ENCODE data around the gene NOX4. TPM values are rescaled to one million over a fixed set of nuclear protein-coding genes. Genes with fewer than 3 reads are reported as not detected.

NOX4 gene
- total RNA-seq: not detected

GRCh38 chr11:89490981-89491690, at the start of gene NOX4:
Gene NOX4 (minus strand): TSS chr11:89491375. CDS start chr11:89491246, 129 bp downstream.
- CTCF ChIA-PET: no interaction called here
- peaks cover 16% of the 10 kb centered on the region for H3K27me3 Mint-ChIP-seq
- H3K4me3 Mint-ChIP-seq: no peak within 1 kb of the TSS
- no peaks in the 10 kb centered on the region for H3K4me1 Mint-ChIP-seq
- no peak for ATAC-seq
- no peak for DNase-seq
- no peaks in the 10 kb centered on the region for H3K9me3 Mint-ChIP-seq (ENCODE audit: low read depth)
- H3K36me3 Mint-ChIP-seq: no peaks in the 10 kb centered on the region
- no peak within 1 kb of the TSS for H3K27ac Mint-ChIP-seq

GRCh38 chr11:89540826-89541225, 49.7 kb upstream of the NOX4 start:
- Mint-ChIP-seq H3K27ac (no peak overlapping the region), H3K27me3 (no peaks in the 10 kb centered on the region), H3K36me3 (no peaks in the 10 kb centered on the region), H3K9me3 (ENCODE audit: low read depth) (peaks cover 8% of the 10 kb centered on the region), H3K4me1 (no peaks in the 10 kb centered on the region), H3K4me3 (no peak overlapping the region)
- ATAC-seq (no peak), DNase-seq (no peak)
- CTCF ChIA-PET: no interaction called here

DNA sequence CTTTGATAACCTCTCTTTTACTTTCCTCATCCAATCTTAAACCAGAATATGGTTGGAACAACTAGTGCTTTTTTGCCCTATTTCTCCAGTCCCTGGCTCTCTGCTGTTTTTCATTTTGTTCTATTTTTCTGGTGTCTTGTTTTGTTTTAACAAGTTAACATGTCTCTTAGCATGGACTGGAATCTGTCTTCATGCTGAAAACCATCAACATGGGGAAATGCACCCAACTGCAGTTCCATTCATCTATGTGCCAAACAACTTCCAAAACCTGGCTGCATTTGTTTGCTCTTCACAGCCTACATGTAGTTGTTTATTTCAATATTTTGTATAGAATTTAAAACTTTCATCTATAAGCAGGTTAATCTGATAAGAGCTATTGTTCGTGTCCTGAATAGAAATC, 46.8 kb upstream of the NOX4 start:
- Mint-ChIP-seq H3K36me3 (no peaks in the 10 kb centered on the region), H3K27me3 (no peaks in the 10 kb centered on the region), H3K9me3 (ENCODE audit: low read depth) (peaks cover 8% of the 10 kb centered on the region), H3K4me1 (no peaks in the 10 kb centered on the region), H3K27ac (no peak overlapping the region), H3K4me3 (no peak overlapping the region)
- CTCF ChIA-PET: no interaction called here
- no peak for DNase-seq
- no peak for ATAC-seq

GRCh38 chr11:89536926-89537325, 45.8 kb upstream of the NOX4 start:
- CTCF ChIA-PET: no interaction called here
- Mint-ChIP-seq H3K9me3 (ENCODE audit: low read depth) (peaks cover 11% of the 10 kb centered on the region), H3K4me3 (no peak overlapping the region), H3K4me1 (no peaks in the 10 kb centered on the region), H3K27ac (no peak overlapping the region), H3K27me3 (no peaks in the 10 kb centered on the region), H3K36me3 (no peaks in the 10 kb centered on the region)
- no peak for DNase-seq
- ATAC-seq: no peak

DNA sequence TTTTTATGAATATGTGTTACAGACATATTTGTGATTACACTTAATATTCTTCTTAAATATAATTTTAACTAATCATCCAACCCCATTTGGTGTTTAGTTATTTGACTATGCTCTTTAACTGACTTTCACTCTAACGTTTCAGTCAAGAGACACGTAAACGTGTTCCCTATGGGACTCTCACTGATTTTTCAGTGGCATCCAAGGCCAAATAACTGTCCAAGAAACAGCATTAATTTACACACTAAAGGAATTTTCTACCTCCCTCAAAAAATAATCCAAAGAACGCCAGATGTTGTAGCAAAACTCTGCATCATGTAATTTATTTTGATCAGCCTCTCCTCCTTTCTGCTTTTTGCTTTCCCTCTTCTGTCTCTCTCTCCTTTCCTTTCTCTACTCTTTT, 44.0 kb upstream of the NOX4 start:
- Mint-ChIP-seq H3K27ac (no peak overlapping the region), H3K4me1 (no peaks in the 10 kb centered on the region), H3K27me3 (no peaks in the 10 kb centered on the region), H3K9me3 (ENCODE audit: low read depth) (peaks cover 11% of the 10 kb centered on the region), H3K4me3 (no peak overlapping the region), H3K36me3 (no peaks in the 10 kb centered on the region)
- ATAC-seq (no peak), DNase-seq (no peak)
- CTCF ChIA-PET: interaction anchor here (0.7 kb wide), 1 partner anchor 30 kb away, joined by 3 read pairs; no protein-coding TSS in a partner anchor

DNA sequence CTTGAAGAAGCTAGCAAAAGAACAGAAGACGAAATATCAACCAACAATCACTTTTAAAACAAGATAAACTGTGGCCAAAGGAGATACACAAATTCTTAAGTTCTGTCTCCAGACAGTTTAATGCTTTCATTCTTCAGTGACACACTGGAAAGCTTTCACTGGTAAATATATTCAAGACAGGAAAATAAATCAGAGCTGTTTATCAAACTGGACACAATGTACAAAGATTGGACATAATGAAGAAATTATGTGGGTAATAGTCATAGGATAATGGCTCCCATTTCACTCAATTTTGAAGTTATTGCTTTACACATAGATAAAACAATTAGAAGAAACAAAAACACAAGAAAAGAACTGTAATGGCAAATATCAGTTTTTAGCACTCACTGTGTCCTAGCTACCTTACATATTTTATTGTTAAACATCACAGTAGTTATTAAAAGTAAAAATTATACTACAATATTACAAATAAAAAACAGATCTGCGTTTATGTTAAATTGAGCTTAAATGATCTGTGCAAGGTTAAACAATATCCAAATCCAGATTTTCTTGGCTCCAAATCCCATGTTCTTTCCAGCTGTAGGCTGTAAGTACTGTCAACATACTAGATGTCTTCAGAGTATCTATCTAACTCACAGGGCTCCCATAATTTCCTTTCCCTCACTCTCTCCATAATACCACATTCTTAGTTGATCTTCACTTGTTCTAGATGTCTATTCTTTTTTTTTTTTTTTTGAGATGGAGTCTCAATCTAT, 38.6 kb upstream of the NOX4 start:
- CTCF ChIA-PET: no interaction called here
- no peak for ATAC-seq
- H3K36me3 Mint-ChIP-seq: no peaks in the 10 kb centered on the region
- no peak overlapping the region for H3K4me3 Mint-ChIP-seq
- H3K27me3 Mint-ChIP-seq: no peaks in the 10 kb centered on the region
- H3K9me3 Mint-ChIP-seq (ENCODE audit: low read depth): peaks cover 4% of the 10 kb centered on the region
- no peaks in the 10 kb centered on the region for H3K4me1 Mint-ChIP-seq
- H3K27ac Mint-ChIP-seq: no peak overlapping the region
- no peak for DNase-seq

GRCh38 chr11:89521792-89522191, 30.6 kb upstream of the NOX4 start:
- ATAC-seq (no peak), DNase-seq (no peak)
- CTCF ChIA-PET: no interaction called here
- Mint-ChIP-seq H3K9me3 (ENCODE audit: low read depth) (peaks cover 4% of the 10 kb centered on the region), H3K4me1 (no peaks in the 10 kb centered on the region), H3K27ac (no peak overlapping the region), H3K27me3 (no peaks in the 10 kb centered on the region), H3K36me3 (no peaks in the 10 kb centered on the region), H3K4me3 (no peak overlapping the region)

- peaks cover 4% of the 10 kb centered on the region for H3K9me3 Mint-ChIP-seq (ENCODE audit: low read depth)
- H3K36me3 Mint-ChIP-seq: no peaks in the 10 kb centered on the region
- ATAC-seq (no peak), DNase-seq (no peak)
- CTCF ChIA-PET: no interaction called here
- H3K4me3 Mint-ChIP-seq: no peak overlapping the region
- no peak overlapping the region for H3K27ac Mint-ChIP-seq
- H3K27me3 Mint-ChIP-seq: no peaks in the 10 kb centered on the region
- no peaks in the 10 kb centered on the region for H3K4me1 Mint-ChIP-seq
Measured at GRCh38 chr11:89521294-89521693, 30.1 kb upstream of the NOX4 start.

GRCh38 chr11:89516496-89516895, 25.3 kb upstream of the NOX4 start:
- Mint-ChIP-seq H3K4me1 (no peaks in the 10 kb centered on the region), H3K9me3 (ENCODE audit: low read depth) (peaks cover 9% of the 10 kb centered on the region), H3K27ac (no peak overlapping the region), H3K27me3 (no peaks in the 10 kb centered on the region), H3K4me3 (no peak overlapping the region), H3K36me3 (no peaks in the 10 kb centered on the region)
- CTCF ChIA-PET: no interaction called here
- ATAC-seq (no peak), DNase-seq (no peak)

DNA sequence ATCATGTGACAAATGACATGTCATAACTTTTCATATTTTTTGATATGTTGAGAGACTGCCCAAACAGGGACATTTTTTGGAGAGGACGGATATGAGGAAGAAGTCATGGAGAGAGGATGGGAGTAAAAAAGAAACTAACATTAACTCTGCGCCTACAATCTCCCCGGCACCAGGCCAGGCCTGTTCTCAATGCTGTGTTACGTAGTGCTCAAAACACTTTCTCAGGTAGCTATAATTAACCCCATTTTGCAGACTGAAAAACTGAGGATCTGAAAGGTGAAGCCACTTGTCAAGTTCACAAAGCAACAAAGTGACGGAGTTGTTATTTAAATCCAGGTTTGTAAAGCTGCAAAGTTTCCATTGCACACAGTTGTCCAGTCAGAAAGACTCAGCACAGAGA, 17.4 kb upstream of the NOX4 start:
- CTCF ChIA-PET: no interaction called here
- DNase-seq: no peak
- no peak for ATAC-seq
- Mint-ChIP-seq H3K27ac (no peak overlapping the region), H3K27me3 (no peaks in the 10 kb centered on the region), H3K36me3 (no peaks in the 10 kb centered on the region), H3K4me3 (no peak overlapping the region), H3K4me1 (no peaks in the 10 kb centered on the region), H3K9me3 (ENCODE audit: low read depth) (peaks cover 8% of the 10 kb centered on the region)

DNA sequence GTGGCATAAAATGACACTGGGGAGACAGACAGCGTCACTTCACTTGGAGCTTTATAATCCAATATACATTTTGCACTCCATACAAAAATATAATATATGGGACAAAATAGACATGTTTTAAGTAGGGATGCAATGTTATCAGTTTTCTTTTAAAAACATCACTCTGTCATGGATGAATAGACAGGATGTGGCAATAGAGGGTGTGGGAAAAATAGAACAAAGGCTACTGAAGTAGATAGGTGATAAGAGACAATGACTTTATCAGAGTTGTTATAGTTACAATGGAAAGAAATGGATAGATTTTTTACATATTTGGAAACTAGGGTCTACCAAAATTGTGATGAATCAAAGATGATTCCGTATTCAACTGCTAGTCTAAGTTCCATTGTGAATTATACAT, 13.1 kb upstream of the NOX4 start:
- Mint-ChIP-seq H3K27me3 (no peaks in the 10 kb centered on the region), H3K36me3 (no peaks in the 10 kb centered on the region), H3K27ac (no peak overlapping the region), H3K4me1 (no peaks in the 10 kb centered on the region), H3K4me3 (no peak overlapping the region), H3K9me3 (ENCODE audit: low read depth) (no peaks in the 10 kb centered on the region)
- CTCF ChIA-PET: no interaction called here
- no peak for ATAC-seq
- DNase-seq: no peak

DNA sequence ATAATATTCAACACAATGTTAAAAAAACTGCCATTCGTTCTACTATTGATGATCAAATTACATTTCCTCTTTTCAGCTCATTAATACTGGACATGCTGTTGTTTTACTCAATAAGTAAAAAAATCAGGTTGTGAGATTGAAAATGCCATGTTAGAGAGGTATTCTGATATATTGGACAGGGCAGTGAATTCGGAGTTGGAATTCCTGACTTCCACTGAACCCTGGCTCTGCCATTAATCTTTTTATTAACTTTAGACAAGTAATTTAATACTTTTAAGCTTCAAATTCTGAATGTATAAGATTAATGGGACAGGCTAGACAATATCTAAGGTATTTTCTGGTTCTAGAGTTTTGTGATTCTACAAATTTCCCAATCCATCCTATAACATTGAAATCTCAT, 12.2 kb upstream of the NOX4 start:
- DNase-seq (no peak), ATAC-seq (no peak)
- Mint-ChIP-seq H3K4me3 (no peak overlapping the region), H3K4me1 (no peaks in the 10 kb centered on the region), H3K27me3 (no peaks in the 10 kb centered on the region), H3K9me3 (ENCODE audit: low read depth) (no peaks in the 10 kb centered on the region), H3K36me3 (no peaks in the 10 kb centered on the region), H3K27ac (no peak overlapping the region)
- CTCF ChIA-PET: no interaction called here

DNA sequence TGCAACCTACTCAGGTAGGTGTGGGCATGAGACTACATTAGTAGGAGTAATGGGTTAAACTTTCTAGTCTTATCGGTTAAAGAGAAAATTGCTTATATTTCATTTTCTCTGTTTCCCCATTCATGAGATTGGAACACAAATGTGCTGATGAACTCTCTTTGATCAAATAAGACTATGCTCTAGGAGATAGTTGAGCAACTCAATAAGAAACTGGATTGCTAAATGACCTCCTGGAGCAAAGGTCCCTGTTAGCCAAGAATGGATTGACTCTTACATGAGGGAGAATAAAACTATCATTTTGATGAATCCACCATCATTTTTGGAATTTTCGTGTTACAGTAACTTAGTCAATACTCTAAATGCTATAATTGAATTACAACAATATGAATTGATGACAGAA, 11.1 kb upstream of the NOX4 start:
- Mint-ChIP-seq H3K4me3 (no peak overlapping the region), H3K36me3 (no peaks in the 10 kb centered on the region), H3K27me3 (no peaks in the 10 kb centered on the region), H3K9me3 (ENCODE audit: low read depth) (no peaks in the 10 kb centered on the region), H3K27ac (no peak overlapping the region), H3K4me1 (no peaks in the 10 kb centered on the region)
- DNase-seq (no peak), ATAC-seq (no peak)
- CTCF ChIA-PET: no interaction called here

DNA sequence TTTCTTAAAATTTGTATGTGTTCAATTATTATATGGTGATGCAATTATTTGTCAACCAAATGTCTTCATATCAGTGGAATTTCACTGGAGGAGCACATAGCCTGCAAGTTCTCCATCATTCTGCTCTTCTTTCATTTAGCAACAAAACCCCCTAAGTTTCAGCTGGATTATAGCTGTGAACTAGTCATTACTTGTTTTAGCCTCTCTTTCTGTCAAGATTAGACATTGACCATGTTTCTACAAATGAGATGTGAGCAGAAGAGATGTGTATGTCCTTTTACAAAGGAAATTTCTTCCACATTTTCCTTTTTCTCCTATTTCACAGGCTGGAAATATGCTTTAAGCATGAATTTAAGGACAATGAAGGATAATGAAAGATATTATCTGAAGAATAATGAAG, 9.2 kb upstream of the NOX4 start:
- H3K4me3 Mint-ChIP-seq: no peak overlapping the region
- no peaks in the 10 kb centered on the region for H3K36me3 Mint-ChIP-seq
- no peaks in the 10 kb centered on the region for H3K9me3 Mint-ChIP-seq (ENCODE audit: low read depth)
- no peak overlapping the region for H3K27ac Mint-ChIP-seq
- CTCF ChIA-PET: no interaction called here
- H3K27me3 Mint-ChIP-seq: no peaks in the 10 kb centered on the region
- ATAC-seq (no peak), DNase-seq (no peak)
- no peaks in the 10 kb centered on the region for H3K4me1 Mint-ChIP-seq

Measured in activated CD8-positive, alpha-beta memory T cell treated with anti-CD3 and anti-CD28 coated beads, Interleukin-2, amount 10 ng/mL, durations not matched to agents 7 days and 5 days (primary cell).